Activated CD4-positive, alpha-beta memory T cell treated with anti-CD3 and anti-CD28 coated beads, Interleukin-2, amount 10 ng/mL, durations not matched to agents 7 days and 5 days (primary cell): ENCODE results near the gene SLC9A9. TPM values are rescaled to one million over a fixed set of nuclear protein-coding genes. Genes with fewer than 3 reads are reported as not detected.

Source experiments
- CTCF ChIA-PET: fragments of 350-600 bp; sonication (Branson Sonifier 250); formaldehyde crosslinking; loops from one replicate; lab custom pipeline; 2021; ENCODE audit warnings: antibody characterized with exemption, inconsistent platforms; lab: Charles Lee
- POLR2A ChIA-PET: fragments of 350-600 bp; sonication (Branson Sonifier 250); formaldehyde crosslinking; loops from one replicate; lab custom pipeline; 2021; ENCODE audit warnings: antibody characterized with exemption; lab: Charles Lee
- DNase-seq: peaks from one replicate; pipeline ENCODE4 v3.0.0-alpha.2; 2020
- H3K27ac Mint-ChIP-seq: one replicate; pipeline ENCODE4 v1.8.0; 2021; ENCODE audit warnings: mild to moderate bottlenecking, mixed read lengths
- H3K27me3 Mint-ChIP-seq: one replicate; pipeline ENCODE4 v1.8.0; 2021; ENCODE audit warnings: mixed read lengths
- H3K36me3 Mint-ChIP-seq: one replicate; pipeline ENCODE4 v1.8.0; 2021; ENCODE audit warnings: low read depth, mixed read lengths
- H3K4me1 Mint-ChIP-seq: one replicate; pipeline ENCODE4 v1.8.0; 2021; ENCODE audit warnings: mixed read lengths
- H3K4me3 Mint-ChIP-seq: one replicate; pipeline ENCODE4 v1.8.0; 2021; ENCODE audit warnings: mild to moderate bottlenecking, mixed read lengths
- H3K9me3 Mint-ChIP-seq: one replicate; pipeline ENCODE4 v1.8.0; 2021; ENCODE audit warnings: mixed read lengths
- total RNA-seq, 2 experiments: library from RNA; stranded (reverse); gene quantifications; one replicate each; pipeline ENCODE4 v1.2.3, GENCODE V29; 2021

The SLC9A9 gene
- total RNA-seq, 2 experiments from 2014 or later, result 16.9 to 18.5 TPM

- no peaks in the 10 kb centered on the region for H3K9me3 Mint-ChIP-seq
Measured at GRCh38 chr3:143658116-143658515, 190.2 kb downstream of the SLC9A9 start.

DNA sequence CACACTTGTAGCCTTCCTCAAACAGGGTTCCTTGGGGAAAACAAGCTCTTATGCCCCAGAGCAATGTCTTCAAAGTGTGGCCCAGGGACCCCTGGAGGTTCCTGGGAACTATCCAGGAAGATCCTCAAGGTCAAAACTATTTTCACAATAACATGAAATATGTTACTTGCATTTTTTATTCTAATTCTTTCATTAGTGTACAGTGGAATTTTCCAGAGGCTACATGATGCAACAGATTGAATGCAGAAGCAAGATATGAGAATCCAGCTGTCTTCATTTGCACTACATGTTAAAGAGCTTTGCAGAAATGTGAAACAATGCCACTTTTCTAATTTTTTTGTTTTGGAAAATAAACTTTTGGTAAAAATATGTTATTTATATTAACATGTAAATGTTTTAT lies 190.9 kb downstream of the SLC9A9 start:
- H3K9me3 Mint-ChIP-seq, result no peaks in the 10 kb centered on the region
- no peak overlapping the region for H3K27ac Mint-ChIP-seq
- CTCF ChIA-PET, result no interaction called here
- POLR2A ChIA-PET, result no interaction called here
- no peak overlapping the region for H3K4me3 Mint-ChIP-seq
- no peak for DNase-seq
- H3K36me3 Mint-ChIP-seq, result no peaks in the 10 kb centered on the region
- H3K4me1 Mint-ChIP-seq, result no peaks in the 10 kb centered on the region
- H3K27me3 Mint-ChIP-seq, result no peaks in the 10 kb centered on the region

More at GRCh38 chr3:143658116-143658515, 190.2 kb downstream of the SLC9A9 start:
- POLR2A ChIA-PET, result no interaction called here
- no peak overlapping the region for H3K4me3 Mint-ChIP-seq
- no peaks in the 10 kb centered on the region for H3K36me3 Mint-ChIP-seq
- DNase-seq, result no peak
- H3K27ac Mint-ChIP-seq, result no peak overlapping the region
- CTCF ChIA-PET, result no interaction called here
- no peaks in the 10 kb centered on the region for H3K27me3 Mint-ChIP-seq
- H3K4me1 Mint-ChIP-seq, result no peaks in the 10 kb centered on the region

DNA sequence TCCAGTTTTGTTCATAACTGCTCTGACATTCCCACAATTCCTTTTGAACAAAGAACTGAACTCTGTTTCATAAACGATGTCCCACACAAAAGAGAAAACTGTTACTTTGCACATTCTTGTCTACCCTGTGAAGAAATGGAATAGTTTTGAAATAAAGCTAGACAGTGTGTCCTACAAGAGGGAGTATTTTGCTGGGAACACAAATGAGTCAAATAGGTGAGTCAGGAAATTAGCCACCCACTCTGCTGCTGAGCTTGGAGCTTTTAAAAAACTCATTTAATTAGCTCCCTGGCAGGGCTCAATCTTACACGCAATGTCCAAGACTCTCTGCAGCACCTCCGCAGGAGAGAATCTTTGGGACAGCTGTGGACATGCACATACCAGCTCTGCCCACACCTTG lies 193.4 kb downstream of the SLC9A9 start:
- ChIA-PET POLR2A (no interaction called here), CTCF (no interaction called here)
- H3K27me3 Mint-ChIP-seq, result no peaks in the 10 kb centered on the region
- H3K4me1 Mint-ChIP-seq, result no peaks in the 10 kb centered on the region
- peaks cover 12% of the 10 kb centered on the region for H3K36me3 Mint-ChIP-seq
- no peak for DNase-seq
- no peak overlapping the region for H3K4me3 Mint-ChIP-seq
- no peak overlapping the region for H3K27ac Mint-ChIP-seq
- no peaks in the 10 kb centered on the region for H3K9me3 Mint-ChIP-seq

GRCh38 chr3:143653935-143654334 lies 194.3 kb downstream of the SLC9A9 start:
- H3K4me3 Mint-ChIP-seq, result no peak overlapping the region
- peaks cover 14% of the 10 kb centered on the region for H3K36me3 Mint-ChIP-seq
- no peak overlapping the region for H3K27ac Mint-ChIP-seq
- ChIA-PET CTCF (no interaction called here), POLR2A (no interaction called here)
- H3K27me3 Mint-ChIP-seq, result no peaks in the 10 kb centered on the region
- no peaks in the 10 kb centered on the region for H3K4me1 Mint-ChIP-seq
- no peak for DNase-seq
- H3K9me3 Mint-ChIP-seq, result no peaks in the 10 kb centered on the region

DNA sequence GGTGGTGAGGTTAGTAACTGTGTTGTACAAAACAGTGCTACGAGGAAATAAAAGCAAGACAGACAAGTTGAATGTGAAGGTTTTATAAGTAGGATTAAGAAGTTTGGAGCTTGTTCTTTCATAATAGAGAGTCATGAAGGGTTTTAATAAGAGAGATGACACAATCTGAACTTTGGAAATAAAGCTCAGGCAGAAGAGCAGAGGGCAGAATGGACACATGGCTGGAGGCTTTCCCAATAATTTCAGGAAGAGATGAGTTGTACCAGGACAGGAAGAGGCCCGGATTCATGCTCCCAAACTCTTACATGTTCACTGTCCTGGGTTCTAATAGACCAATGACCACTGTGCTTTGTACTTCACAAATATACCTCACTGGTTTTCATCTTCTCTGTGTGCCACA lies 194.8 kb downstream of the SLC9A9 start:
- H3K27ac Mint-ChIP-seq, result no peak overlapping the region
- POLR2A ChIA-PET, result no interaction called here

DNA sequence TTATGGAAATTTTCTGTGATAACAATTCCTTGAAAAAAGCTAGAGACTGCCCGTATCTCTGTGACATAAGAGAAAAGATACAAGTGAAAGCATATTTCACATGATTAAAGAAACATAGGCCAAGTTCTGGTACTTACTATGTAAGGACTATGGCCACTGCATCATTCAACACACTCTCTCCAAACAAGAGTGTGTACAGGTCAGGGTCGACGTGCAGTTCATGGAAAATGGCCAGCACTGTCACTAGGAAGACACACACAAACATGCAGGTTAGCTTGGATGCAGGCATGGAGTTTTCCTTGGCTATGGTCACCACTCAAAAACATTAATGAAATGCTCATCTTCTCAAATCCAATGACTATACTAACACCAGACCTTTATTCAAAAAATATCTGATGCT lies 196.2 kb downstream of the SLC9A9 start:
- Mint-ChIP-seq H3K9me3 (no peaks in the 10 kb centered on the region), H3K36me3 (peaks cover 14% of the 10 kb centered on the region), H3K27me3 (no peaks in the 10 kb centered on the region), H3K27ac (no peak overlapping the region), H3K4me3 (no peak overlapping the region), H3K4me1 (no peaks in the 10 kb centered on the region)
- no peak for DNase-seq
- ChIA-PET CTCF (no interaction called here), POLR2A (no interaction called here)

More for the DNA sequence above, 194.8 kb downstream of the SLC9A9 start:
- CTCF ChIA-PET, result no interaction called here
- H3K36me3 Mint-ChIP-seq, result peaks cover 14% of the 10 kb centered on the region
- no peaks in the 10 kb centered on the region for H3K27me3 Mint-ChIP-seq
- no peak overlapping the region for H3K4me3 Mint-ChIP-seq
- H3K9me3 Mint-ChIP-seq, result no peaks in the 10 kb centered on the region
- no peak for DNase-seq
- no peaks in the 10 kb centered on the region for H3K4me1 Mint-ChIP-seq

GRCh38 chr3:143650827-143651226 lies 197.4 kb downstream of the SLC9A9 start:
- Mint-ChIP-seq H3K27ac (no peak overlapping the region), H3K9me3 (no peaks in the 10 kb centered on the region), H3K27me3 (no peaks in the 10 kb centered on the region), H3K36me3 (peaks cover 14% of the 10 kb centered on the region), H3K4me1 (no peaks in the 10 kb centered on the region), H3K4me3 (no peak overlapping the region)
- ChIA-PET POLR2A (no interaction called here), CTCF (no interaction called here)
- no peak for DNase-seq

GRCh38 chr3:143650120-143650519 lies 198.1 kb downstream of the SLC9A9 start:
- CTCF ChIA-PET, result interaction anchor here (0.8 to 1.7 kb wide), 2 partner anchors 13 to 24 kb away, joined by 3 to 5 read pairs; no protein-coding TSS in a partner anchor
- H3K36me3 Mint-ChIP-seq, result peaks cover 14% of the 10 kb centered on the region
- no peaks in the 10 kb centered on the region for H3K27me3 Mint-ChIP-seq
- no peak overlapping the region for H3K27ac Mint-ChIP-seq
- POLR2A ChIA-PET, result no interaction called here
- H3K4me3 Mint-ChIP-seq, result no peak overlapping the region
- H3K9me3 Mint-ChIP-seq, result no peaks in the 10 kb centered on the region
- DNase-seq, result no peak
- H3K4me1 Mint-ChIP-seq, result no peaks in the 10 kb centered on the region

DNA sequence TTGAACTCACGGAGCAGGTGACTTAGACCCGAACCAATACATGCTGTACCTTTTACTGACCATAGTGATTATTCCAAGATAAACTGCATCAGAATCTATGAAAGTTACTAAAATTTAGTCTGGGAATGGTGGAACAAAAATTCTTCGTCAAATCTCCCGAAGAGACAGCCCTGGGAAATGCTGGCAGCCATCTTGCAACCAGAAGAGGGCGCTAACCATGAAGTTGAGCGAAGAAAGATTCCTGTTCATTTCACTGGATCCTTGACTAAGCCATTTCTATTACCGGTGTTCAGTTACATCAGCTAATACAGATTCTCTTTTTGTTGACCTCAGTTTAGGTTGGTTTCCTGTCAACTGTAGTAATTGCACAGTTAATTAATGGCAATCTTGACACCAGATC lies 199.6 kb downstream of the SLC9A9 start:
- Mint-ChIP-seq H3K9me3 (no peaks in the 10 kb centered on the region), H3K27ac (no peak overlapping the region), H3K4me3 (no peak overlapping the region), H3K27me3 (no peaks in the 10 kb centered on the region), H3K4me1 (no peaks in the 10 kb centered on the region), H3K36me3 (peaks cover 14% of the 10 kb centered on the region)
- ChIA-PET POLR2A (no interaction called here), CTCF (interaction anchor here (1.7 kb wide), 1 partner anchor 25 kb away, joined by 5 read pairs; no protein-coding TSS in a partner anchor)
- DNase-seq, result no peak

DNA sequence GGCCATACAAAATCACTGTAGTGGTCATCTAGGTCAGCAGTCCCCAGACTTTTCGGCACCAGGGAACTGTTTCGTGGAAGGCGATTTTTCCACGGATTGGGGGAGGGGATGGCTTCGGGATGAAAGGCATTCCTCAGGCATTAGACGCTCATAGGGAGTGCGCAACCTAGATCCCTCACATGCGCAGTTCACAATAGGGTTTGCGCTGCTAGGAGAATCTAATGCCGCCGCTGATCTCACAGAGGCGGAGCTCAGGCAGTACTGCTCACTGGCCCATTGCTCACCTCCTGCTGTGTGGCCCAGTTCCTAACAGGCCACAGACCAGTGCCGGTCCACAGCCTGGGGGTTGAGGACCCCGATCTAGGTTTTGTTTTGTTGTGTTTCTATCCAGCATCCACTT lies 200.1 kb downstream of the SLC9A9 start:
- ChIA-PET CTCF (interaction anchor here (1.7 kb wide), 1 partner anchor 26 kb away, joined by 5 read pairs; no protein-coding TSS in a partner anchor), POLR2A (no interaction called here)
- Mint-ChIP-seq H3K4me3 (no peak overlapping the region), H3K27me3 (no peaks in the 10 kb centered on the region), H3K9me3 (no peaks in the 10 kb centered on the region), H3K27ac (no peak overlapping the region), H3K4me1 (no peaks in the 10 kb centered on the region), H3K36me3 (peaks cover 14% of the 10 kb centered on the region)
- DNase-seq, result no peak

- peaks cover 2% of the 10 kb centered on the region for H3K9me3 Mint-ChIP-seq
- H3K4me1 Mint-ChIP-seq, result no peaks in the 10 kb centered on the region
- H3K4me3 Mint-ChIP-seq, result no peak overlapping the region
- POLR2A ChIA-PET, result no interaction called here
- H3K27ac Mint-ChIP-seq, result no peak overlapping the region
- CTCF ChIA-PET, result no interaction called here
- no peaks in the 10 kb centered on the region for H3K27me3 Mint-ChIP-seq
- peaks cover 3% of the 10 kb centered on the region for H3K36me3 Mint-ChIP-seq
- DNase-seq, result no peak
Measured at GRCh38 chr3:143644370-143645089, 203.7 kb downstream of the SLC9A9 start.

- H3K4me3 Mint-ChIP-seq, result no peak overlapping the region
- ChIA-PET CTCF (no interaction called here), POLR2A (no interaction called here)
- no peak overlapping the region for H3K27ac Mint-ChIP-seq
- no peak for DNase-seq
- peaks cover 7% of the 10 kb centered on the region for H3K36me3 Mint-ChIP-seq
- H3K27me3 Mint-ChIP-seq, result no peaks in the 10 kb centered on the region
- H3K4me1 Mint-ChIP-seq, result no peaks in the 10 kb centered on the region
- peaks cover 7% of the 10 kb centered on the region for H3K9me3 Mint-ChIP-seq
Measured at GRCh38 chr3:143643905-143644304, 204.4 kb downstream of the SLC9A9 start.

GRCh38 chr3:143640774-143641173 lies 207.5 kb downstream of the SLC9A9 start:
- H3K27ac Mint-ChIP-seq, result no peak overlapping the region
- no peaks in the 10 kb centered on the region for H3K4me1 Mint-ChIP-seq
- ChIA-PET POLR2A (no interaction called here), CTCF (no interaction called here)
- H3K4me3 Mint-ChIP-seq, result no peak overlapping the region
- no peak for DNase-seq
- H3K9me3 Mint-ChIP-seq, result peaks cover 16% of the 10 kb centered on the region
- peaks cover 10% of the 10 kb centered on the region for H3K36me3 Mint-ChIP-seq
- H3K27me3 Mint-ChIP-seq, result no peaks in the 10 kb centered on the region

DNA sequence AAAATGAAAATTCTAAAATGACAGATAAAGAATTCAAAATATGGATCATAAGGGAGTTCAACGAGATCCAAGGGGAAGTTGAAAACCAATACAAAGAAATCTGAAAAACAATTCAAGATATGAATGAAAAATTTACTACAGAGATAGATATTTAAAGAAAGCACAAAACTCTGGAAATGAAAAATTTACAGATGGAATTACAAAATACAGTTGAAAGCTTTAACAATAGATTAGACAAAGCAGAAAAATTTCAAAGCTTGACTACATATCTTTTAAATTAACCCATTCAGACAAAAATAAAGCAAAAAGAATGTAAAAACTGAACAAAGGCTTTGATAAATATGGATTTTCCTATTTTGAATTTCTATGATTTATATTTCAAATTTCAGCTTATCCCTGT lies 211.1 kb downstream of the SLC9A9 start:
- H3K4me1 Mint-ChIP-seq, result no peaks in the 10 kb centered on the region
- H3K36me3 Mint-ChIP-seq, result peaks cover 10% of the 10 kb centered on the region
- POLR2A ChIA-PET, result no interaction called here
- CTCF ChIA-PET, result interaction anchor here (1.2 kb wide), 1 partner anchor 13 kb away, joined by 3 read pairs; no protein-coding TSS in a partner anchor
- H3K9me3 Mint-ChIP-seq, result peaks cover 16% of the 10 kb centered on the region
- H3K27ac Mint-ChIP-seq, result no peak overlapping the region
- no peaks in the 10 kb centered on the region for H3K27me3 Mint-ChIP-seq
- H3K4me3 Mint-ChIP-seq, result no peak overlapping the region
- no peak for DNase-seq
